Head of caudate nucleus (tissue), 42 donors: ENCODE data around the gene COX7C.
"Not testable (repeated sequence)": the region's sequence is repeated elsewhere in the genome, so short reads cannot be mapped to it uniquely, and the experiment has no call there.

Source experiments
- DNase-seq, 42 donors: peaks; one replicate each; pipeline versions ENCODE4 v3.0.0 to v3.0.0-alpha.2; 2020 to 2021; ENCODE audit warnings: mixed read lengths in 7 of 42
- intact Hi-C: fragments of 100-400 bp; cut with DNase I; formaldehyde crosslinking; loops from one replicate; pipeline ENCODE4 v1.15.0; 2022

COX7C gene

DNA sequence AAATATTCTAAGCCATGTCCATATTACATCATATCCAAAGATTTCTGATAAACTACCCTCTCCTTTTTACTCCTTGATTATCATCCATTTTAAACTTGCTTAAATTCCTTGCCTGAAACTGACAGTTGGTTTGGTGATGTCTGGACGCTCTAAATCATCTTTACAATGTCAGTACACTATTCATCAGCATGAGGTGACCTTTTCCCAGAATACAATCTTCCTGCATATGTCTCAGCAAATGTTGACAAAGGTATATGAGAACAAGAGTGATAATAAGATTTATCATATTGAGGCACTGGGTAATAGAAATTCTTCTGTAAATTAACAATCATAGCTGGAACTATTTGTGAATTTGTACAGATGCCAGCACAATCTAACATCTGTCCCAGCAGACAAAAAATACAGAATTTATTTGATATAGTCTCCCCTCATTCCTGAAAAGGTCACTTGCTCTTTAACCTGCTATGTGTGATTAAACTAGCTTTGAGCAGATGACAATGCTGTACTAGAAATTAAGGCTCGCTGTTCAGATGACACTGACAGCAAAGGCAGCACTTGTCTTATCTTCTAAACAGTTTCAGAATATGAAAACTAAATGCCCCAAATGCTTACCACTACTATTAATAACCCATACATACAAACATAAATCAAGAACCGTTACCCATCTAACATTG is 32.2 kb downstream of the COX7C start:
- DNase-seq = no peak
- intact Hi-C loops = no loop called here

DNA sequence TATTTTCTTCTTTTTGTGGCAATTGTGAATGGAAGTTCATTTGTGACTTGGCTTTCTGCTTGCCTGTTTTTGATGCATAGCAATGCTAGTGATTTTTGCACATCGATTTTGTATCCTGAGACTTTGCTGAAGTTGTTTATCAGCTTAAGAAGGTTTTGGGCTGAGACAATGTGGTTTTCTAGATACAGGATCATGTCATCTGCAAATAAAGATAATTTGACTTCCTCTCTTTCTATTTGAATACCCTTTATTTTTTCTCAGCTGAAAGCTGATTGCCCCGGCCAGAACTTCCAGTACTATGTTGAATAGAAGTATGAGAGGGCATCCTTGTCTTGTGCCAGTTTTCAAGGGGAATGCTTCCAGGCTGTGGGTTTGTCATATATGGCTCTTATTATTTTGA is 43.0 kb downstream of the COX7C start:
- DNase-seq, intact Hi-C loops: not testable (repeated sequence)

DNA sequence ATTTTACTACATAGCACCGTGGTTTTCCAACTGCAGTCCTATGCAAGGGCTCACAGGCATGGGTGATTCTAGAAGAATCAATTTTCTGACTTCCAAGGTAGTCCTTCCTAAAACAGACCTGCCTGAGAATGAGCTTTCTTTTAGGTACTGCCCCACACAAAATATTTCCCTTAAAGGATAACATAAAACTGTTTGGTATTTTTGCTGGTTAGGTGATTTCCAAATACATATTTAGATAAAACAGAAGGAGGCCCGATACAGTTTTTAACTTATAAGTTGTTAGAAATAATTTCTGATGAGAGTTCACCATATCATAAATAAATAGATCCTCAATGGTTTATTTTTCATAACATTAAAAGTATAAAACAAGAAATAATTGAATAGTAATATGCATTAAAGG is 46.4 kb downstream of the COX7C start:
- no peak for DNase-seq
- intact Hi-C loops = no loop called here

DNA sequence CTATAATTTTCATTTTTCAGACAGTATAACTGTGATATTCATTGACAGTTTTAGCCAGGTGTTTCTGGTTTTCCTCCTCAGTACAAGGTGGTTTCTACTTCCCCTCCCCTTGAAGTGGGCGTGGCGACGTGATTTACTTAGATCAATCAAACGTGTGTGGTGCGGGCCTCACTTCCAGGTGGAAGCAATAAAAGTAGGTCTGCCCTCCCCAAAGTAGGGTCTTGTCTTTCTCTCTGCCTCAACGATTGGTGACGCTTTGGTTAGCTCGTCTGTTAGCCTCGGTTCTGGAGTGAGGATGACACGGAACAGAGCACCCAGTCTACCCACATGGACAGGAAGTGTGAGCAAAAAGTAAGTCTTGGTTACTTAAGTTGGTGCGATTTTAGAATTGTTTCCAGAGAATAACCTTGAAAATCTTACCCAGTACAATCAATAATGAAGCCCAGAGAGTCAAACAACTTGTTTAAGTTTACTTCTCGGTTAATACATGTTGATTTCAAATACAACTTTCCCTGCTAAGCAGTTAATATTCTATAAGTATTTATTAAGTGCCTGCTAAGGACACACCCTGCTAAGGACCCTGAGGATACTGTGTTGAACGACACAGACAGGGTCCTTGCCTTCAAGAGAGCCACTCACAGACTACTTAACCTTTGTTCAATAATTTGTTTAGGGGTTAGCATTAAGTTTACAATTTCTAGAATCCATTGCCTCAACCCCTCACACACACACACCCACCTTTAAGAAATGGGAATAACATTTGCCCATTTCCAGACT is 48.4 kb downstream of the COX7C start:
- DNase-seq = no peak
- intact Hi-C loops = no loop called here

DNA sequence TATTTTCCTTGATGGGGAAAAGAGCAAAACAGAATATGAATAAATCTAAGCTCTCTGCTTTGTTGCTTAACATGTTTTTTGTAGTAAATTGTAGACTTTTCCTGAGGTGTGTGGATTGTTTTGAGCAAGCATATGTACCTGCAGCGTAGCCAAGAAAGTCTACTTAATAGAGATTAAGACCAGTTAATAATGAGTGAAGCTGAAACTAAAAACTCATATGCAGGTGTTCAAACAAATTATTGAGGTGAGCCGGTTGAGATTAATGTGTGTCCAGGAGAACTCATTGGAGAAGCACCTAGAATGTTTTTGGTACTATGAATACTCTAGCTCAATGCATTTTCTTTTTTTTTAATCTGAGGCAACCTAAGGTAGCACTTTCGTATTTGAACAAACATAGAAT is 49.2 kb downstream of the COX7C start:
- no peak for DNase-seq
- intact Hi-C loops = no loop called here
